SH-SY5Y (cell line): ENCODE data around the gene HACD1.

Source experiments
- GATA2 ChIP-seq: IDR thresholded peaks from 2 replicates; pipeline ENCODE4 v1.6.1; 2011; ENCODE audit warnings: mild to moderate bottlenecking, low read depth, low read length
- GATA3 ChIP-seq: IDR thresholded peaks from 2 replicates; pipeline ENCODE4 v1.6.1; 2011; ENCODE audit warnings: low read depth, mild to moderate bottlenecking, low read length, moderate library complexity

GRCh38 chr10:17647326-17647725 lies 30.2 kb upstream of the HACD1 start:
- TF ChIP-seq GATA3 (no peak), GATA2 (no peak)
